Central memory CD4-positive, alpha-beta T cell (primary cell): ENCODE data around the gene SH3BP2.

Source experiments
- DNase-seq: peaks from one replicate; pipeline ENCODE4 v3.0.0; 2022

The SH3BP2 gene

GRCh38 chr4:2804449-2804972 lies 11.6 kb downstream of the SH3BP2 start:
- no peak for DNase-seq

GRCh38 chr4:2804973-2805501 lies 12.2 kb downstream of the SH3BP2 start:
- no peak for DNase-seq

- DNase-seq, result no peak
Observed at GRCh38 chr4:2805712-2806389, 13.0 kb downstream of the SH3BP2 start.

- DNase-seq, result no peak
Observed at GRCh38 chr4:2806390-2807355, 13.8 kb downstream of the SH3BP2 start.

- DNase-seq, result no peak
Observed at GRCh38 chr4:2807571-2807970, 14.7 kb downstream of the SH3BP2 start.

GRCh38 chr4:2808001-2808400 lies 15.1 kb downstream of the SH3BP2 start:
- no peak for DNase-seq

- DNase-seq, result no peak
Observed at GRCh38 chr4:2809610-2810180, 16.8 kb downstream of the SH3BP2 start.

GRCh38 chr4:2810388-2810787 lies 17.5 kb downstream of the SH3BP2 start:
- DNase-seq, result no peak

GRCh38 chr4:2811830-2812611 lies 19.1 kb downstream of the SH3BP2 start:
- peak; percentile 51 for DNase-seq

GRCh38 chr4:2812612-2813354 lies 19.9 kb downstream of the SH3BP2 start:
- no peak for DNase-seq

- no peak for DNase-seq
Observed at GRCh38 chr4:2813446-2814405, 20.8 kb downstream of the SH3BP2 start.

GRCh38 chr4:2814627-2815270 lies 21.9 kb downstream of the SH3BP2 start:
- no peak for DNase-seq

GRCh38 chr4:2816401-2816954 lies 23.6 kb downstream of the SH3BP2 start:
- no peak for DNase-seq

- no peak for DNase-seq
Observed at GRCh38 chr4:2817137-2817536, 24.3 kb downstream of the SH3BP2 start.

- DNase-seq, result no peak
Observed at GRCh38 chr4:2817701-2818350, 24.9 kb downstream of the SH3BP2 start.

- no peak for DNase-seq
Observed at GRCh38 chr4:2818351-2818939, 25.6 kb downstream of the SH3BP2 start.

- no peak for DNase-seq
Observed at GRCh38 chr4:2819244-2820215, 26.6 kb downstream of the SH3BP2 start.
